Colonic mucosa (tissue), 4 donors: Measurements from ENCODE around the gene SPPL3. TPM values are rescaled to one million over a fixed set of nuclear protein-coding genes. Genes with fewer than 3 reads are reported as not detected.

Source experiments
- DNase-seq: peaks from one replicate; pipeline ENCODE4 v3.0.0-alpha.2; 2020
- H3K27ac ChIP-seq: fragments of 200-600 bp; one replicate; pipeline ENCODE4 v1.8.0; 2021
- H3K27me3 ChIP-seq: fragments of 200-600 bp; one replicate; pipeline ENCODE4 v1.8.0; 2021
- H3K36me3 ChIP-seq: fragments of 200-600 bp; one replicate; pipeline ENCODE4 v1.8.0; 2021
- H3K4me1 ChIP-seq: fragments of 200-600 bp; one replicate; pipeline ENCODE4 v1.8.0; 2021; ENCODE audit warnings: mild to moderate bottlenecking
- H3K4me3 ChIP-seq: fragments of 200-600 bp; one replicate; pipeline ENCODE4 v1.8.0; 2021
- H3K9ac ChIP-seq, 2 donors: one replicate each; pipeline ENCODE4 v1.7.0; 2013; ENCODE audit warnings: control low read depth in 2 of 2, low read depth in 2 of 2, low read length in 2 of 2
- H3K9me3 ChIP-seq: fragments of 200-600 bp; one replicate; pipeline ENCODE4 v1.8.0; 2021
- intact Hi-C: fragments of 100-400 bp; cut with DNase I; formaldehyde crosslinking; loops from one replicate; pipeline ENCODE4 v1.14.1; 2022
- total RNA-seq, 2 donors: library from RNA; stranded (reverse); fragmentation: NEBNext Ultra II Directional in 1 of 2; extraction: Animal tissue kit (Norgen Biotek cat#: 25700) in 1 of 2; gene quantifications; one replicate each; pipeline ENCODE4 v1.2.1, GENCODE V29; 2021
- TF ChIP-seq, protein P1 (sequence below): fragments of 200-600 bp; IDR thresholded peaks from one replicate; pipeline ENCODE4 v1.8.0; 2022; ENCODE audit warnings: antibody characterized with exemption, mild to moderate bottlenecking
- donor health status: healthy.
- donor health status: DM: no; HTN: no; CAD: no.
- donor health status: DM: no; HTN: no; CAD: no.

The SPPL3 gene
- total RNA-seq, 2 donors from 2014 or later: 44.7 to 55.2 TPM

DNA sequence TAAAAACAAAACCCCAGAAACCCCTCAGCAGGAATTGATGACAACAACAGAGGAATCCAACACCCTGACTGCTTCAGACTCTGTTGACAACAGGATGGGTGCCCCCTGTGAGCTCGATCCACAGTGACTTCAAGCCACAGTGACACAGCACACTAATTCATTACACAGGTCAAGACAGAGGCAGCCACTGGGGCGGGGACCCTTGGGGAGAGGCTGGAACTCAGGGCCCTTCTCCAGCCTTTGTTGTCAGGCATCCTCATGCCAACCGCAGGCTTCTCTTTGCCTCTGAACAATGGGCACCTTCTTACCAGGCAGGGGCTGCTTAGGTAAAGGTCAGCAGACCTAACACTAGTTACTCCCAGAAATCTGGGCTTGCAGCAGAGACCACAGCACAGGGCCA lies 140.9 kb downstream of the SPPL3 start:
- intact Hi-C loops: no loop called here
- no peak for DNase-seq
- no peak overlapping the region for H3K9ac ChIP-seq
- H3K9me3 ChIP-seq: no peaks in the 10 kb centered on the region
- H3K27ac ChIP-seq: no peak overlapping the region
- no peaks in the 10 kb centered on the region for H3K27me3 ChIP-seq
- H3K4me1 ChIP-seq: no peaks in the 10 kb centered on the region
- TF ChIP-seq, protein P1, sequence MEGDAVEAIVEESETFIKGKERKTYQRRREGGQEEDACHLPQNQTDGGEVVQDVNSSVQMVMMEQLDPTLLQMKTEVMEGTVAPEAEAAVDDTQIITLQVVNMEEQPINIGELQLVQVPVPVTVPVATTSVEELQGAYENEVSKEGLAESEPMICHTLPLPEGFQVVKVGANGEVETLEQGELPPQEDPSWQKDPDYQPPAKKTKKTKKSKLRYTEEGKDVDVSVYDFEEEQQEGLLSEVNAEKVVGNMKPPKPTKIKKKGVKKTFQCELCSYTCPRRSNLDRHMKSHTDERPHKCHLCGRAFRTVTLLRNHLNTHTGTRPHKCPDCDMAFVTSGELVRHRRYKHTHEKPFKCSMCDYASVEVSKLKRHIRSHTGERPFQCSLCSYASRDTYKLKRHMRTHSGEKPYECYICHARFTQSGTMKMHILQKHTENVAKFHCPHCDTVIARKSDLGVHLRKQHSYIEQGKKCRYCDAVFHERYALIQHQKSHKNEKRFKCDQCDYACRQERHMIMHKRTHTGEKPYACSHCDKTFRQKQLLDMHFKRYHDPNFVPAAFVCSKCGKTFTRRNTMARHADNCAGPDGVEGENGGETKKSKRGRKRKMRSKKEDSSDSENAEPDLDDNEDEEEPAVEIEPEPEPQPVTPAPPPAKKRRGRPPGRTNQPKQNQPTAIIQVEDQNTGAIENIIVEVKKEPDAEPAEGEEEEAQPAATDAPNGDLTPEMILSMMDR: no peak
- H3K4me3 ChIP-seq: no peak overlapping the region
- H3K36me3 ChIP-seq: peaks cover 4% of the 10 kb centered on the region

DNA sequence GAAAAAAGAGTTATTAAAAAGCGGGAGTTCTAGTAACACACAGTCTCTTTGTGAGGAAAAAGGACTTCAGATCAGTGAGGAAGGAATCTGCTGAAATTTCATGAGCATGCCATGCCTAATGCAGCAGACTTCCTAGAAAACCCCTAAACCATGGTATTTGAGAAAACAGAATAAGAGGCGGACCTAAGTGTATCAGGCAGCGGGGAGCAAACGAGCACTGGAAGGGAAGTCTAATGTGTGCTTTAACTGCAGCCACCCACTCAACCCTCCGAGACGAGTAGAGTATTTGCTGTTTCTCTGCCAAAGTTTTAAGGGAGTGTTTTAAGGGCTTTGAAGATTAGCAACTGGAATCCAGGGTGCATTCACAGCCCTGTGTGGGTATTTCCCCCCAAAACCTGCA lies 142.1 kb downstream of the SPPL3 start:
- Histone ChIP-seq H3K36me3 (no peaks in the 10 kb centered on the region), H3K27me3 (no peaks in the 10 kb centered on the region), H3K4me1 (no peaks in the 10 kb centered on the region), H3K4me3 (no peak overlapping the region), H3K9me3 (no peaks in the 10 kb centered on the region), H3K27ac (no peak overlapping the region), H3K9ac (no peak overlapping the region)
- intact Hi-C loops: no loop called here
- no peak for DNase-seq
- TF ChIP-seq, protein P1: no peak

DNA sequence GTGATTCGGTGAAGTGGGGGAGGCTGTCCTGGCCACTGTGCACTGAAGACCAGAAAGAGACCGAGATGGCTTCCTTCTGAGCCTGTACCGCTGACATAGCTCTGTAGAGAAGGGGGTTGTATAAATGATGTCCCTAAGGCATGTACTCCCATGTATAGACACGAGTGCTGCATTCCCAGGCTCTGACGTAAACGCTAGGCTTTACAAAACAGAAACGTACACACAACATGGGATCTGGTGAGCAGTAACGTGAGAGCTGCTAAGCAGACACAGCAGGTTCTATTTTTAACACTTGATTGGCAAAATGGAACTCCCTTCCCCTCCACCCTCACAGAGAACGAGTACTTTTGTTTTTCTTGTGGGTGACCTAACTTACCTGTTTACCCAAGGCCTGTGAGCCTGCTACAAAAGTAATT lies 142.6 kb downstream of the SPPL3 start:
- no peaks in the 10 kb centered on the region for H3K9me3 ChIP-seq
- intact Hi-C loops: no loop called here
- DNase-seq: no peak
- TF ChIP-seq, protein P1: no peak
- no peaks in the 10 kb centered on the region for H3K27me3 ChIP-seq
- no peak overlapping the region for H3K9ac ChIP-seq
- H3K4me1 ChIP-seq: no peaks in the 10 kb centered on the region
- H3K27ac ChIP-seq: no peak overlapping the region
- no peak overlapping the region for H3K4me3 ChIP-seq
- no peaks in the 10 kb centered on the region for H3K36me3 ChIP-seq

DNA sequence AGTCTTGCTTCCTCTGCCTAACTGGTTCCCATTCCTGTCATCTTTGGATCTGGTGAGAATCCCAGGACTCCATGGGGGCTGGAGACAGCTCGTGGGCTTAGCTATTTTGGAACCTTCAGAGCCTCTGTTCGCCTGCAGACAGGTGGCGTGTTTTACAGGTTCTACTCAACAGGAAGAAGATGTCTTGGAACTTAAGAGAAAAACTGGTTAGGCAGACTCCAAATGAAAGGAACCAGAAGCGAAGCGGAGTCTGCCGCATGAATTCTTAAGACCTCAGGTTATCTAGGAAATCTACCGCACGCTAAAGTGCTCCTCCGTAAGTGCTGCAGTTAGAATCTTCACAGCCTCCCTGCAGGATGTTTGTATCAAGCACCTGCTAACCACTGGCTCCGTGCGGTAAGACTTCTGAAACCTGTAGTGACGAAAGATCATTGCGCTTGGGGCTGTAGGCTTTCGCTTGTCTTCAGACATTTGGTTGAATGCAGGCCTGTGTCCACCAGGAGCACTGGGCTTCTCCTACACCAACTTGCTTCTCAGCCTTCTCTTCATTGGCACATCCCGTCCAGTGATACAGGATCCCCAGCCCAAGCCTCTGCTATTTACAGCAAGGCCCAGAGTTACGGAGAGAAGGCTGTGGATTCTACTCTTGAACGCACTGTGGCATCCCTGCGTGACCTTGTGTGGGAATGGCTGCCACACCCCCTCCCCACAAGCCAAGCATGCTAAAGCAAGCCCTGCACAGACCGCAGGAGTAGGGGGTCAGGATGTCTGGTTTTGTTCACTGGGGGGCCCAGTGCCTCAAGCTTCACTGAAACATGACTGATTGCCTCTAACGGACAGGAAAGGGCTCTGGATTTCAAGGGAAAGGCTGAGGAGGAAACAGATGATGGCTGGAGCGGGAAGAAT lies 143.6 kb downstream of the SPPL3 start:
- Histone ChIP-seq H3K4me3 (no peak overlapping the region), H3K27me3 (no peaks in the 10 kb centered on the region), H3K36me3 (no peaks in the 10 kb centered on the region), H3K9ac (no peak overlapping the region), H3K9me3 (no peaks in the 10 kb centered on the region), H3K27ac (no peak overlapping the region), H3K4me1 (no peaks in the 10 kb centered on the region)
- intact Hi-C loops: no loop called here
- no peak for DNase-seq
- TF ChIP-seq, protein P1: no peak

DNA sequence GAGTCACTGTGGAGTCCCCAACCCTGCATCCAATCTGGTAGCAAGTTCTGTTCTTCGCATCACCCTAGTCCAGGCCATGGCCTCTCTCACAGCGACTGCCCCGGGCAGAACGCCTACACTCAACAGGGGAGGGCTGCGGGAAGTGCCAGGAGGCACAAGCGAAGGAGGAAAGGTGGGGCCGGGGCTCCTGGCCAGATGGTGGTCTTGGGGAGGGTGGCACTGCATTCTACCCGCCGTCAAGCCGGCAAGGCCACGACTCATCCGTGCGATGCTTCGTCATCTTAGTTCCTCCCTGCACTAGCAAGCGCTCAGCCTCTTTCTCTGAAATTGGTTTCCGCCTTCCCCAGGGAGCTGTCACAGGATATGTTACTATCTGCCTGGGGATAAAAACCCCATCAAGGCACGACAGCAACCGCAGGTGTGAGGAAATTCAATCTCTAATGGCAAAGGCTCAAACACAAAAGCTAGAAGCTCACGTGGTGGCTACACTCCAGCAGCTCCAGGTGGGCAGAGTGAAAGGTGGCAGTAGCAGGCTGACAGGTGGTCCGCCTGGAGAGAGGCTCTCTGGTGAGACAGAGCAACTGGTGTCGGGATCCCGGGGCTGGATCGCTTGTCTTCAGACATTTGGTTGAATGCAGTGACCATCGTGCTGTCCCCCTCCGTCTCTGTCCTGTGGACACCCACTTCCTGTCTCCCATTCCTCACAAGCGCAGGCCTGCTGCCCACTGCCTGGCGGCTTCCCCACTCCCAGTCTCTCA lies 144.4 kb downstream of the SPPL3 start:
- no peak for DNase-seq
- Histone ChIP-seq H3K9me3 (no peaks in the 10 kb centered on the region), H3K36me3 (no peaks in the 10 kb centered on the region), H3K27ac (no peak overlapping the region), H3K4me3 (no peak overlapping the region), H3K27me3 (no peaks in the 10 kb centered on the region), H3K9ac (no peak overlapping the region), H3K4me1 (no peaks in the 10 kb centered on the region)
- intact Hi-C loops: no loop called here
- TF ChIP-seq, protein P1: no peak
